Vagina (tissue), 2 donors: ENCODE results near the gene MTPN.

Source experiments
- POLR2A ChIP-seq, 2 donors: fragments of 450-650 bp; IDR thresholded peaks; one replicate each; pipeline ENCODE4 v1.6.1; 2017; ENCODE audit warnings: antibody characterized with exemption in 2 of 2, mild to moderate bottlenecking in 2 of 2, moderate library complexity in 2 of 2
- TF ChIP-seq, protein P1 (sequence below), 3 experiments: fragments of 450-650 bp in 2 of 3; fragments of 200-600 bp in 1 of 3; sonication (generic) in 1 of 3; IDR thresholded peaks; one replicate each; pipeline ENCODE4 v1.5.1; 2017 to 2019; ENCODE audit warnings: antibody characterized with exemption in 3 of 3, mild to moderate bottlenecking in 2 of 3, moderate library complexity in 2 of 3

DNA sequence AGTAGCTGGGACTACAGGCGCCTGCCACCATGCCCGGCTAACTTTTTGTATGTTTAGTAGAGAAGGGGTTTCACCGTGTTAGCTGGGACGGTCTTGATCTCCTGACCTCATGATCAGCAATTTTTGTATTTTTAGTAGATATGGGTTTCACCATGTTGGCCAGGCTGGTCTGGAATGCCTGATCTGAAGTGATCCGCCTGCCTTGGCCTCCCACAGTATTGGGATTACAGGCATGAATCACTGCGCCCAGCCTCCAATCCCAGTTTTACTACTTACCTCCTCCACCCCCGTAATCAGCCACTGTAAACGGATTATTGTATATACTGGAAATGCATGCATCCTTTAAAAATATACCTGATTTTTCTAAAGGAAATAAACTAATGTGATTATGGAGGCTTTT lies 35.1 kb upstream of the MTPN start:
- TF ChIP-seq, protein P1, sequence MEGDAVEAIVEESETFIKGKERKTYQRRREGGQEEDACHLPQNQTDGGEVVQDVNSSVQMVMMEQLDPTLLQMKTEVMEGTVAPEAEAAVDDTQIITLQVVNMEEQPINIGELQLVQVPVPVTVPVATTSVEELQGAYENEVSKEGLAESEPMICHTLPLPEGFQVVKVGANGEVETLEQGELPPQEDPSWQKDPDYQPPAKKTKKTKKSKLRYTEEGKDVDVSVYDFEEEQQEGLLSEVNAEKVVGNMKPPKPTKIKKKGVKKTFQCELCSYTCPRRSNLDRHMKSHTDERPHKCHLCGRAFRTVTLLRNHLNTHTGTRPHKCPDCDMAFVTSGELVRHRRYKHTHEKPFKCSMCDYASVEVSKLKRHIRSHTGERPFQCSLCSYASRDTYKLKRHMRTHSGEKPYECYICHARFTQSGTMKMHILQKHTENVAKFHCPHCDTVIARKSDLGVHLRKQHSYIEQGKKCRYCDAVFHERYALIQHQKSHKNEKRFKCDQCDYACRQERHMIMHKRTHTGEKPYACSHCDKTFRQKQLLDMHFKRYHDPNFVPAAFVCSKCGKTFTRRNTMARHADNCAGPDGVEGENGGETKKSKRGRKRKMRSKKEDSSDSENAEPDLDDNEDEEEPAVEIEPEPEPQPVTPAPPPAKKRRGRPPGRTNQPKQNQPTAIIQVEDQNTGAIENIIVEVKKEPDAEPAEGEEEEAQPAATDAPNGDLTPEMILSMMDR (IDR thresholded peaks at IDR 0.05): no peak
- TF ChIP-seq POLR2A (IDR thresholded peaks at IDR 0.05): no peak
